GM23338 (cell line): ENCODE data around the gene TSSC4. TPM values are rescaled to one million over a fixed set of nuclear protein-coding genes. Genes with fewer than 3 reads are reported as not detected.

ENCODE experiments used
- ATAC-seq: fragments of 200-7000 bp; cut with Tn5 transposase; 3 replicates; pipeline ENCODE4 v1.9.1; 2020
- DNase-seq: peaks from one replicate; pipeline ENCODE4 v3.0.0-alpha.2; 2015; ENCODE audit warnings: low spot score
- H2AFZ ChIP-seq: fragments of 200-600 bp; sonication (generic); 2 replicates; pipeline ENCODE4 v1.8.0; 2016; ENCODE audit warnings: antibody characterized with exemption, mild to moderate bottlenecking, moderate library complexity
- H3F3A ChIP-seq: fragments of 200-600 bp; sonication (generic); replicated peaks from 2 replicates; pipeline ENCODE4 v1.8.0; 2017; ENCODE audit warnings: antibody characterized with exemption, mixed run types, low read depth
- H3K27ac ChIP-seq: fragments of 200-600 bp; sonication (generic); 2 replicates; pipeline ENCODE4 v1.6.1; 2016; ENCODE audit warnings: low read depth
- H3K27me3 ChIP-seq: fragments of 200-600 bp; sonication (generic); 2 replicates; pipeline ENCODE4 v1.8.0; 2016; ENCODE audit warnings: mild to moderate bottlenecking, mixed run types, moderate library complexity; ENCODE audit not compliant: insufficient read depth
- H3K36me3 ChIP-seq: fragments of 200-600 bp; sonication (generic); 2 replicates; pipeline ENCODE4 v1.8.0; 2016; ENCODE audit warnings: mild to moderate bottlenecking; ENCODE audit not compliant: insufficient read depth
- H3K4me1 ChIP-seq: fragments of 200-600 bp; sonication (generic); 2 replicates; pipeline ENCODE4 v1.8.0; 2016; ENCODE audit warnings: mild to moderate bottlenecking, moderate library complexity; ENCODE audit not compliant: insufficient read depth
- H3K4me2 ChIP-seq: fragments of 200-600 bp; sonication (generic); 2 replicates; pipeline ENCODE4 v1.7.1; 2017; ENCODE audit warnings: mixed run types
- H3K4me3 ChIP-seq: fragments of 200-600 bp; sonication (generic); 2 replicates; pipeline ENCODE4 v1.6.1; 2016; ENCODE audit warnings: mixed run types
- H3K79me2 ChIP-seq: fragments of 200-600 bp; sonication (generic); replicated peaks from 2 replicates; pipeline ENCODE4 v1.8.0; 2017; ENCODE audit warnings: mild to moderate bottlenecking; ENCODE audit not compliant: insufficient read depth
- H3K9me2 ChIP-seq: fragments of 200-600 bp; sonication (generic); 2 replicates; pipeline ENCODE4 v1.8.0; 2017; ENCODE audit not compliant: insufficient read depth
- H4K20me1 ChIP-seq: fragments of 200-600 bp; sonication (generic); replicated peaks from 2 replicates; pipeline ENCODE4 v1.8.0; 2017; ENCODE audit warnings: mild to moderate bottlenecking; ENCODE audit not compliant: insufficient read depth
- H3K27ac Mint-ChIP-seq: 2 replicates; pipeline ENCODE4 v1.8.0; 2020; ENCODE audit warnings: inconsistent platforms, mild to moderate bottlenecking, moderate library complexity, mixed read lengths
- H3K27me3 Mint-ChIP-seq: 3 replicates; pipeline ENCODE4 v1.8.0; 2022; ENCODE audit warnings: low read depth, mild to moderate bottlenecking, moderate library complexity, mixed read lengths, inconsistent platforms; ENCODE audit not compliant: insufficient read depth, poor library complexity
- H3K36me3 Mint-ChIP-seq: 3 replicates; pipeline ENCODE4 v1.8.0; 2021; ENCODE audit warnings: low read depth, mild to moderate bottlenecking, inconsistent platforms, moderate library complexity, mixed read lengths
- H3K4me1 Mint-ChIP-seq: 3 replicates; pipeline ENCODE4 v1.8.0; 2020; ENCODE audit warnings: mild to moderate bottlenecking, inconsistent platforms, mixed read lengths
- H3K4me3 Mint-ChIP-seq: 3 replicates; pipeline ENCODE4 v1.8.0; 2021; ENCODE audit warnings: moderate library complexity, mild to moderate bottlenecking, inconsistent platforms, mixed read lengths
- H3K9me3 Mint-ChIP-seq: 3 replicates; pipeline ENCODE4 v1.8.0; 2020; ENCODE audit warnings: moderate library complexity, mild to moderate bottlenecking, inconsistent platforms, mixed read lengths
- CREB1 ChIP-seq: fragments of 250-450 bp; sonication (Bioruptor Pico); IDR thresholded peaks from 2 replicates; pipeline ENCODE4 v1.5.0; 2020; ENCODE audit warnings: low read depth, mild to moderate bottlenecking, moderate library complexity
- CTCF ChIP-seq, 2 experiments: fragments of 200-600 bp in 1 of 2; sonication (generic) in 1 of 2; conservative IDR thresholded peaks; 2 replicates each; pipeline versions ENCODE4 v1.5.1 to v1.6.1; 2016 to 2017; ENCODE audit warnings: antibody characterized with exemption in 2 of 2, low read depth in 2 of 2, mild to moderate bottlenecking in 2 of 2, moderate library complexity in 1 of 2
- EZH2 ChIP-seq: fragments of 200-600 bp; sonication (generic); IDR thresholded peaks from one replicate; pipeline ENCODE4 v1.8.0; 2017; ENCODE audit warnings: antibody characterized with exemption, mild to moderate bottlenecking, low read depth; ENCODE audit not compliant: unreplicated experiment
- JUNB ChIP-seq: IDR thresholded peaks from one replicate; pipeline ENCODE4 v1.6.1; 2016; ENCODE audit warnings: antibody characterized with exemption; ENCODE audit not compliant: unreplicated experiment
- NANOG ChIP-seq: IDR thresholded peaks from 2 replicates; pipeline ENCODE4 v1.6.1; 2016; ENCODE audit warnings: antibody characterized with exemption, borderline replicate concordance
- POLR2AphosphoS5 ChIP-seq: IDR thresholded peaks from 2 replicates; pipeline ENCODE4 v1.6.1; 2016; ENCODE audit warnings: antibody characterized with exemption, low read depth
- REST ChIP-seq: IDR thresholded peaks from one replicate; pipeline ENCODE4 v1.6.1; 2018; ENCODE audit warnings: antibody characterized with exemption; ENCODE audit not compliant: unreplicated experiment
- STAT1 ChIP-seq: IDR thresholded peaks from one replicate; pipeline ENCODE4 v1.6.1; 2016; ENCODE audit warnings: antibody characterized with exemption; ENCODE audit not compliant: unreplicated experiment
- ZNF114 ChIP-seq: fragments of 250-450 bp; sonication (Bioruptor Pico); IDR thresholded peaks from 2 replicates; pipeline ENCODE4 v1.5.0; 2020; ENCODE audit warnings: mild to moderate bottlenecking, moderate library complexity
- polyA plus RNA-seq: library from polyadenylated mRNA; unstranded; fragments of >200 nt; fragmentation: Nextera tagmentation; extraction: Ambion mirVana; gene quantifications from 2 replicates; pipeline ENCODE4 v1.2.1, GENCODE V29; 2016
- total RNA-seq: library from RNA; depleted of rRNA; stranded (reverse); fragments of >200 nt; shearing (Covaris generic); gene quantifications from 2 replicates; pipeline ENCODE4 v1.2.3, GENCODE V29; 2014

The TSSC4 gene
- total and polyA plus RNA-seq, 2 experiments from 2014 or later = 27.5 to 44.3 TPM

- Histone ChIP-seq H2AFZ (no peak overlapping the region), H3K27me3 (peaks cover 6% of the 10 kb centered on the region; the same call in 1 of the 2 replicates), H3K9me2 (no peaks in the 10 kb centered on the region), H3F3A (no peaks in the 10 kb centered on the region), H3K4me2 (no peak overlapping the region), H3K27ac (no peak overlapping the region), H3K79me2 (no peaks in the 10 kb centered on the region), H3K4me3 (no peak overlapping the region), H3K4me1 (no peaks in the 10 kb centered on the region), H4K20me1 (no peaks in the 10 kb centered on the region), H3K36me3 (no peaks in the 10 kb centered on the region)
- H3K4me3 Mint-ChIP-seq = no peak overlapping the region
- no peak overlapping the region for H3K27ac Mint-ChIP-seq
- no peaks in the 10 kb centered on the region for H3K36me3 Mint-ChIP-seq
- H3K27me3 Mint-ChIP-seq = peaks cover 18% of the 10 kb centered on the region
- H3K9me3 Mint-ChIP-seq = no peaks in the 10 kb centered on the region
- ATAC-seq (no peak), DNase-seq (no peak)
- TF ChIP-seq NANOG (no peak), ZNF114 (CRISPR knock-in tag) (no peak), EZH2 (no peak)
- no peaks in the 10 kb centered on the region for H3K4me1 Mint-ChIP-seq
Measured at GRCh38 chr11:2436013-2436520, 35.5 kb downstream of the TSSC4 start.

- peaks cover 6% of the 10 kb centered on the region; the same call in 1 of the 2 replicates for H3K27me3 ChIP-seq
- no peaks in the 10 kb centered on the region for H3K9me2 ChIP-seq
- TF ChIP-seq CREB1 (CRISPR knock-in tag) (no peak), STAT1 (no peak), POLR2AphosphoS5 (no peak), CTCF (conservative IDR thresholded peaks at IDR 0.05; ENCODE audit: low read depth in 2 of 2) (no peak)
Measured at GRCh38 chr11:2436521-2437031, 36.0 kb downstream of the TSSC4 start.

GRCh38 chr11:2437516-2437915 lies 37.0 kb downstream of the TSSC4 start:
- H3K27ac ChIP-seq = no peak overlapping the region
- no peaks in the 10 kb centered on the region for H3K4me1 Mint-ChIP-seq
- H3K9me2 ChIP-seq = no peaks in the 10 kb centered on the region
- ATAC-seq (no peak), DNase-seq (no peak)
- H4K20me1 ChIP-seq = no peaks in the 10 kb centered on the region
- H3K36me3 ChIP-seq = no peaks in the 10 kb centered on the region
- no peak overlapping the region for H3K4me2 ChIP-seq
- peaks cover 26% of the 10 kb centered on the region for H3K27me3 Mint-ChIP-seq
- H3K27ac Mint-ChIP-seq = no peak overlapping the region
- no peaks in the 10 kb centered on the region for H3K9me3 Mint-ChIP-seq
- no peak overlapping the region; the same call in 2 of the 3 replicates for H3K4me3 Mint-ChIP-seq
- H3K36me3 Mint-ChIP-seq = no peaks in the 10 kb centered on the region
- H3K27me3 ChIP-seq = peaks cover 14% of the 10 kb centered on the region
- H2AFZ ChIP-seq = no peak overlapping the region
- H3K4me3 ChIP-seq = no peak overlapping the region
- no peaks in the 10 kb centered on the region for H3F3A ChIP-seq
- H3K4me1 ChIP-seq = no peaks in the 10 kb centered on the region
- H3K79me2 ChIP-seq = no peaks in the 10 kb centered on the region
- TF ChIP-seq CTCF (conservative IDR thresholded peaks at IDR 0.05; ENCODE audit: low read depth in 2 of 2) (no peak), JUNB (no peak), REST (no peak)

More at GRCh38 chr11:2436521-2437031, 36.0 kb downstream of the TSSC4 start:
- Mint-ChIP-seq H3K27ac (no peak overlapping the region), H3K27me3 (peaks cover 18% of the 10 kb centered on the region), H3K4me1 (no peaks in the 10 kb centered on the region), H3K4me3 (no peak overlapping the region), H3K36me3 (no peaks in the 10 kb centered on the region), H3K9me3 (no peaks in the 10 kb centered on the region)
- no peaks in the 10 kb centered on the region for H3F3A ChIP-seq
- DNase-seq (no peak), ATAC-seq (no peak)
- H3K4me3 ChIP-seq = no peak overlapping the region
- no peak overlapping the region for H2AFZ ChIP-seq
- H3K36me3 ChIP-seq = no peaks in the 10 kb centered on the region
- no peak overlapping the region for H3K27ac ChIP-seq
- H4K20me1 ChIP-seq = no peaks in the 10 kb centered on the region
- no peaks in the 10 kb centered on the region for H3K79me2 ChIP-seq
- H3K4me2 ChIP-seq = no peak overlapping the region
- no peaks in the 10 kb centered on the region for H3K4me1 ChIP-seq
